ENCODE measurements around the gene ICAM4.

ICAM4 gene

GRCh38 chr19:10286803-10287737 is at the start of gene ICAM4:
Gene ICAM4, plus strand, starts transcription at chr19:10286955. Its CDS starts 58 bp downstream, at chr19:10287013.
- in situ Hi-C loops (cut with MboI; ENCODE audit: low sequenced_read_pairs): no loop called here

DNA sequence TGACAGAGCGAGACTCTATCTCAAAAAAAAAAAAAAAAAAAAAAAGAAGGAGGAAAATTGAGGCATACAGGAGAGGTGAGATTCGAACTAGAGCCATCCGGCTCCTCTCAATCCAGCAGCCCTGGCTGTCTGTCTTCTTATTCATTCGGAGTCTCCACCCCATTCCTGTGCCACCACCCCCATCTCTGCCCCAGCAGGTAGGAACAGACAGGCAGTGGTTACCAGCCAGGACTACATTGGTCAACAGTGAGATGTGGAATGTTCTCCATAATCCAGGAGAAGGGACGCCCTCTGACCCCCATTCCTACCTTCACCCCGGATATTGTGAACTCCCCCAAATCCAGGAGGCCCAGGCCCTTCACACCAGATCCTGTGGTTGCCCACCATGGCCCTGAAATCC is 49.1 kb upstream of the ICAM4 start:
- in situ Hi-C loops (cut with MboI; ENCODE audit: low sequenced_read_pairs): no loop called here

GRCh38 chr19:10238172-10238783 is 48.5 kb upstream of the ICAM4 start:
- in situ Hi-C loops (cut with MboI; ENCODE audit: low sequenced_read_pairs): no loop called here

DNA sequence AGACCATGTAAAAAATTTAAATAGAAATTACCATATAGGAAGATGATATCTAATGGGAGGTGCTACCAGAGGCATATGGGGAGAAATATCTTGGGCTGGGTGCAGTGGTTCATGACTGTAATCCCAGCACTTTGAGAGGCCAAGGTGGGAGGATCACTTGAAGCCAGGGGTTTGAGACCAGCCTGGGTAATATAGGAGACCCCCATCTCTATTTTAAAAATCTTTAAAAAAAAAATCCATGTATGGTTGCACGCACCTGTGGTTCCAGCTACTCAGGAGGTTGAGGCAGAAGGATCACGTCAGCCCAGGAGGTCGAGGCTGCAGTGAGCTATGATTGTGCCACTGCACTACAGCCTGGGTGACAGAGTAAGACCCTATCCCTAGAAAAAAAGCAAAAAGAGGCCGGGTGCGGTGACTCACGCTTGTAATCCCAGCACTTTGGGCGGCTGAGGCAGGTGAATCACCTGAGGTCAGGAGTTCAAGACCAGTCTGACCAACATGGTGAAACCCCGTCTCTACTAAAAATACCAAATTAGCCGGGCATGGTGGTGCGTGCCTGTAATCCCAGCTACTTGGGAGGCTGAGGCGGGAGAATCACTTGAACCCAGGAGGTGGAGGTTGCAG is 44.8 kb upstream of the ICAM4 start:
- in situ Hi-C loops (cut with MboI; ENCODE audit: low sequenced_read_pairs): loop anchor here (10.0 kb wide), 1 partner anchor 307 kb away; the partner anchor contains the start of gene OLFM2

GRCh38 chr19:10243606-10244005 is 43.1 kb upstream of the ICAM4 start:
- in situ Hi-C loops (cut with MboI; ENCODE audit: low sequenced_read_pairs): loop anchor here (10.0 kb wide), 1 partner anchor 309 kb away; the partner anchor contains the start of gene OLFM2

DNA sequence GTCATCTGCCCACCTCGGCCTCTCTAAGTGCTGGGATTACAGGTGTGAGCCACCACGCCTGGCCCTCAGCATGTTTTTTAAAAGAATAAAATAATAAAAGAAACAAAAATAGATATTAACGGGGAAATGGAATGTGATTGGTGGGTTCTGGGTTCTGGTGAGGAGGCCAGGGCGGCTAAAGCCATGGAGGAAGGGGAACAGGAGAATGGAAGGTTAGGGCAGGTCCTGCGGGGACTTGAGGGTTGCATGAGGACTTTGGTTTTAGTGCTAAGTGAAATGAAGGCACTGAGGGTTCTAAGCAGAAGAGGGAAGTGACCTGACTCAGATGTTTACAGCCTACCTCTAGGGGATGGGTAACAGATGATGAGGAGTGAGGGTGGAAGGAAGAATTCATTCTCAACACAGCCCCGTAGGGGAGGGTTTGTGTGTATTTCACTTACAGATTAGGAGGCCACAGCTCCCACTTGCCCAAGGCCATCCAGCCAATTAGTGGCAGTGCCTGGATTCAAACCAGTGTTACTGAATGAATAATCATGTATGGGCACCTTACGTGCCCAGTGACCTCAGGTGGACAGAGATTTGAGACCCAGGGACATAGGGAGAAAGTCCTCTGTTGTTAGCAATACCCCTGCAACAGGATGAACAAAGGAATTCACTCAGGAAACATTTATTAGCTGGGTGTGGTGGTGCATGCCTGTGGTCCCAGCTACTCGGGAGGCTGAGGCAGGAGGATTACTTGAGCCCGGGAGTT is 41.4 kb upstream of the ICAM4 start:
- in situ Hi-C loops (cut with MboI; ENCODE audit: low sequenced_read_pairs): loop anchor here (10.0 kb wide), 1 partner anchor 311 kb away; the partner anchor contains the start of gene OLFM2

DNA sequence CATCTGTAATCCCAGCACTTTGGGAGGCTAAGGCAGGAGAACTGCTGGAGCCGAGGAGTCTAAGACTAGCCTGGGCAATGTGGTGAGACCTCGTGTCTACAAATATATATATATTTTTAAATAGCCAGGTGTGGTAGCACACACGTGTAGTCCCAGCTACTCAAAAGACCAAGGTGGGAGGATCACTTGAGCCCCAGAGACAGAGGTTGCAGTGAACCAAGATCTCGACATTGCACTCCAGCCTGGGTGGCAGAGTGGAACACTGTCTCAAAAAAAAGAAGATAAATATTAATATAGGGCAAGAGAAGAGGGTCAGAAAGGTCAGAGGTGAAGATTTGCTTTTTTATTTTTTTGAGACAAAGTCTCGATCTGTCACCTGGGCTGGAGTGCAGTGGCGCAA is 40.2 kb upstream of the ICAM4 start:
- in situ Hi-C loops (cut with MboI; ENCODE audit: low sequenced_read_pairs): loop anchor here (10.0 kb wide), 1 partner anchor 312 kb away; the partner anchor contains the start of gene OLFM2

- in situ Hi-C loops (cut with MboI; ENCODE audit: low sequenced_read_pairs): no loop called here
These were observed 34.7 kb upstream of the ICAM4 start, which contains the start of gene MRPL4 for GRCh38 chr19:10251792-10252694. Gene MRPL4, plus strand, starts transcription at chr19:10252214. Its CDS starts 40 bp downstream, at chr19:10252254.

- in situ Hi-C loops (cut with MboI; ENCODE audit: low sequenced_read_pairs): no loop called here
These were observed 34.0 kb upstream of the ICAM4 start for GRCh38 chr19:10252707-10253106.

DNA sequence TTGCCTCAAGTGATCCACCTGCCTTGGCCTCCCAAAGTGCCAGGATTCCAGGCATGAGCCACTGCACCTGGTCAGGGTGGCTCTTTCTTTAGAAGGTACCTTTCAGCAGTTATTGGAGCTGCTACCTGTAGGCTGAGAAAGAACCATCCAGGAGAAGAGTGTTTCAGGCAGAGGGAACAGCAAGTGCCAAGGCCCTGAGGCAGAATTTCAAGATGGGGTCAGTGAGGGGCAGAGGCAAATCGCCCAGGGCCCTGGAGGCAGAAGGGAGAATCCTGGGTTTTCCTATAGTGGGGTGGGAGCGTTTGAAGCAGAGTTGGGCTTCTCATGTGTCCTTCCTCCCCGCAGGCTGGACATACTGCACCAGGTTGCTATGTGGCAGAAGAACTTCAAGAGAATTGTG is 32.5 kb upstream of the ICAM4 start:
- in situ Hi-C loops (cut with MboI; ENCODE audit: low sequenced_read_pairs): no loop called here

GRCh38 chr19:10255358-10255757 is 31.4 kb upstream of the ICAM4 start:
- in situ Hi-C loops (cut with MboI; ENCODE audit: low sequenced_read_pairs): no loop called here

- in situ Hi-C loops (cut with MboI; ENCODE audit: low sequenced_read_pairs): no loop called here
These were observed 30.2 kb upstream of the ICAM4 start for GRCh38 chr19:10256551-10256950.

GRCh38 chr19:10256970-10257615 is 29.7 kb upstream of the ICAM4 start:
- in situ Hi-C loops (cut with MboI; ENCODE audit: low sequenced_read_pairs): no loop called here

DNA sequence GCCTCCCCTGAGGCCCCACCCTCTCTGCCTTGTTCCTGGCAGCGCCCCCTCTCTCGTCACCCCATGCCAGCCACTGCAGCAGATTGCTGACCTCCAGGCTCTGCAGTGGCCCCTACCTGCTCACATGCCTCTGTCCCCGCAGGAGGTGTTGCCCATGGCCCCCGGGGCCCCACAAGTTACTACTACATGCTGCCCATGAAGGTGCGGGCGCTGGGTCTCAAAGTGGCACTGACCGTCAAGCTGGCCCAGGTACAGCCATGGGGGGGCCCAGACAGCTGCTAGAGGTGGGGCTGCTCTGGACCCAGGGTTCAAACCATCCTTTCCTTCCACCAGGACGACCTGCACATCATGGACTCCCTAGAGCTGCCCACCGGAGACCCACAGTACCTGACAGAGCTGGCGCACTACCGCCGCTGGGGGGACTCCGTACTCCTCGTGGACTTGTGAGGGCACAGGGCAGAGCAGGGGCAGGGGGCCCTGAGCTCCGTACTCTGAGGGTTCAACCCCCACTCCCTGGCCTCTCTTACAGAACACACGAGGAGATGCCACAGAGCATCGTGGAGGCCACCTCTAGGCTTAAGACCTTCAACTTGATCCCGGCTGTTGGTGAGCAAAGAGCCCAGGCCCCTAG is 28.6 kb upstream of the ICAM4 start:
- in situ Hi-C loops (cut with MboI; ENCODE audit: low sequenced_read_pairs): no loop called here

DNA sequence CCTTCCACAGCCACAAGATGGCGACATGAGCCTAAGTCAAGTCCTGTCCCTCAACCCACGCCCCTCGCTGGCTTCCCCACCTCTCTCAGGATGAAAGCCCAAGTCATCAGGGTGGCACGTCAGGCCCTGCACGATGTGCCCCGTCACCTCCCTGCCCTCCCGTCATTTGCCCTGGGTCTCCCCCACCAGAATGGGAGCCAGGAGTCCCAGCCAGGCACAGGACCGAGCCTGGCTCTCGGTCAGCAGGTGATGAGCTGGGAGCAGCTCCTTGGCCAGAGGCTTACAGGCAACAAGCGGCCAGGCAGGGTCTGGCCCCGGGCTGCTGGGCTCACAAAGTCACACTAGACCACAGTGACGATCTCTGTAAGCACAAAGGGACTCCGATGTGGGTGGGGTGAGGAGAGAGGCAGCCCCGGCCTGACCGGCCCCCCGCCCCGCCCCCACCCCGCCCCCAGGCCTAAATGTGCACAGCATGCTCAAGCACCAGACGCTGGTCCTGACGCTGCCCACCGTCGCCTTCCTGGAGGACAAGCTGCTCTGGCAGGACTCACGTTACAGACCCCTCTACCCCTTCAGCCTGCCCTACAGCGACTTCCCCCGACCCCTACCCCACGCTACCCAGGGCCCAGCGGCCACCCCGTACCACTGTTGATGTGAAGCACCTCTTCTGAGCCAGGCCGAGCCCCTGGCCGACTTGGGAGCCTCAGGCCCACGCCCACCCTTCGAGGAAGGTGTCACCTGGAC is 27.4 kb upstream of the ICAM4 start:
- in situ Hi-C loops (cut with MboI; ENCODE audit: low sequenced_read_pairs): no loop called here

GRCh38 chr19:10260141-10260584 is 26.6 kb upstream of the ICAM4 start:
- in situ Hi-C loops (cut with MboI; ENCODE audit: low sequenced_read_pairs): no loop called here

- in situ Hi-C loops (cut with MboI; ENCODE audit: low sequenced_read_pairs): no loop called here
These were observed 24.0 kb upstream of the ICAM4 start for GRCh38 chr19:10262771-10263170.

GRCh38 chr19:10266706-10267105 is 20.0 kb upstream of the ICAM4 start:
- in situ Hi-C loops (cut with MboI; ENCODE audit: low sequenced_read_pairs): no loop called here
